Amygdala (tissue), 56 donors: ENCODE data around the gene CCM2.
A peak's percentile ranks its signal among the peaks of the same experiment; 100 is the strongest.

Experiments used
- DNase-seq, 56 donors: peaks; one replicate each; lab custom pipeline; 2025; lab: John Stamatoyannopoulos, UW

The CCM2 gene

GRCh38 chr7:45089341-45089891 is 89.4 kb downstream of the CCM2 start:
- peak; percentile 43 to 100 (median 96) for DNase-seq

- DNase-seq = no peak
Observed at GRCh38 chr7:45092100-45092930, 92.3 kb downstream of the CCM2 start.

GRCh38 chr7:45092931-45093235 is 92.9 kb downstream of the CCM2 start:
- no peak for DNase-seq

GRCh38 chr7:45098983-45099839 is 99.2 kb downstream of the CCM2 start:
- no peak for DNase-seq

- no peak for DNase-seq
Observed at GRCh38 chr7:45099891-45100760, 100.1 kb downstream of the CCM2 start.

- DNase-seq = no peak
Observed at GRCh38 chr7:45100761-45101480, 100.9 kb downstream of the CCM2 start.

GRCh38 chr7:45101748-45102147 is 101.7 kb downstream of the CCM2 start:
- DNase-seq = no peak

GRCh38 chr7:45102785-45103712 is 103.0 kb downstream of the CCM2 start:
- DNase-seq = no peak

- DNase-seq = no peak
Observed at GRCh38 chr7:45103958-45104843, 104.2 kb downstream of the CCM2 start.

- no peak for DNase-seq
Observed at GRCh38 chr7:45104844-45105587, 105.0 kb downstream of the CCM2 start.

- no peak for DNase-seq
Observed at GRCh38 chr7:45105588-45106188, 105.7 kb downstream of the CCM2 start.

GRCh38 chr7:45106820-45107219 is 106.8 kb downstream of the CCM2 start:
- no peak for DNase-seq

- DNase-seq = no peak
Observed at GRCh38 chr7:45107356-45107755, 107.4 kb downstream of the CCM2 start.

GRCh38 chr7:45108863-45109262 is 108.9 kb downstream of the CCM2 start:
- no peak for DNase-seq

- DNase-seq = peak; percentile 70 to 97 (median 91)
Observed at GRCh38 chr7:45111298-45112223, 111.6 kb downstream of the CCM2 start, which contains the start of gene TBRG4. TBRG4 (minus strand) TSS chr7:45111697; CDS start chr7:45109237, 2,460 bp downstream.
